GM06990 (cell line): ENCODE results near the gene TMEM190.
A peak's percentile ranks its signal among the peaks of the same experiment; 100 is the strongest.
"Not testable (repeated sequence)": the region's sequence is repeated elsewhere in the genome, so short reads cannot be mapped to it uniquely, and the experiment has no call there.

Experiments used
- DNase-seq: peaks from one replicate; pipeline ENCODE4 v3.0.0-alpha.2; 2011; ENCODE audit not compliant: insufficient read length; ENCODE audit errors: extremely low read depth
- H3K27me3 ChIP-seq: replicated peaks from 2 replicates; pipeline ENCODE4 v1.6.0; 2011; ENCODE audit warnings: low read length; ENCODE audit not compliant: control insufficient read depth, insufficient read depth
- H3K36me3 ChIP-seq: 2 replicates; pipeline ENCODE4 v1.5.1; 2011; ENCODE audit warnings: low read length; ENCODE audit not compliant: control insufficient read depth, insufficient read depth
- H3K4me3 ChIP-seq: replicated peaks from 2 replicates; pipeline ENCODE4 v1.5.1; 2011; ENCODE audit warnings: low read depth, mild to moderate bottlenecking, control low read depth, low read length
- CTCF ChIP-seq: IDR thresholded peaks from 2 replicates; pipeline ENCODE4 v1.5.1; 2011; ENCODE audit warnings: low read length, control low read depth, mild to moderate bottlenecking, inconsistent platforms; ENCODE audit not compliant: insufficient read depth, poor library complexity, severe bottlenecking

The TMEM190 gene

DNA sequence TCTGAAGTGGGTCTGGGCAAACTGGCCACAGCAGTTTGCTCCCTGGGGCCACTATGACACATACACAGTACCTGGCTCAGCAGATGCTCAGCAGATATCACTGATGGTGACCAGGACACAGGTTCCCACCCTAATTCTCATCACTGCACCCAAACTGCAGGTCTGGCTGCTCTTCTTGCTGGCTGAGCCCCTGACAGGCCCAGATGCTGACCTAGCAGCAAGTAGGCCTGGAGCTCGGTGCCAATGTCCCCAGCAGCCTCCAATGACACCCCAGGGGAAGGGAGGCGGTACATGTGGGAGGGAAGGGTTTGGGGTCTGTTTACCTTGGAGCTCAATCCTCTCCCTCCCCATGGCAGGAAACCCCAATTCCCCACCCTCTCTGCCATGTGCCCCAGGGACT is 25.9 kb downstream of the TMEM190 start:
- peaks cover 34% of the 10 kb centered on the region for H3K36me3 ChIP-seq
- no peak for TF ChIP-seq CTCF
- no peak for DNase-seq
- no peaks in the 10 kb centered on the region for H3K27me3 ChIP-seq
- H3K4me3 ChIP-seq: no peak overlapping the region

GRCh38 chr19:55405638-55406037 is 29.0 kb downstream of the TMEM190 start:
- H3K27me3 ChIP-seq: no peaks in the 10 kb centered on the region
- peaks cover 32% of the 10 kb centered on the region for H3K36me3 ChIP-seq
- H3K4me3 ChIP-seq: peak overlapping the region; percentile 70
- DNase-seq: no peak
- no peak for TF ChIP-seq CTCF

DNA sequence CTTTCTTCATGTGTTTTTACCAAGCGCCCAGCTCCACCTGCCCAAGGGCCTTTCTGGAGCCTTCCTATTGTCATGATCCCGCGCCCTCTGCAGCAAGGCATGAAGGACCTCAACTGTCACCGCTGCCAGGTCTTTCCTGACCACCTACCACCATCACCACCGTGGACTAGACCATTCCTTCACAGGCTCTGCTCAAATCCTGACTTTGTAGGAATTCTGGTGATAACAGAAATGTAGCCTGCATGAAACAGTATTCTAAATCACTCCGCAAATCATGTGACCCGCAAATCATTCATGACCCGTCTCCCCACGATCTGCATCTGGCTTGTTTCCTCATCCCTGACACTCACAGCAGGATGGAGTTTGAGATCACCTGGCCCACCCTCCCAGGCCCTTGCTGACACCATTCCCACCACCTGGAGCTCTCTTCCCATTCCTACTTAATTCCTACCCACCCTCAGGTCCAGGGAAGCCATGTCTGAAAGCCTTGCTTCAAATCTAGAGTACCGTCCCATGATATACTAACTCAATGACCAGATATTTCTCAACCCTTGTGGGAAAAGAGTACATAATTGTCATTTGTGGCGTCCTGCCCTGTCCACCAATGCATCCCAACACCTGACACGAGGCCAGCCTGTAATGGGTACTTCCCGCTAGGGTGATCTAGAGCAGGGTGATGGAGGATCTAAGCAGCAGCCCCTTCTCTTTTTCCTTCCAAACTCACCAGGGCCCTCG is 29.6 kb downstream of the TMEM190 start:
- peak overlapping the region; percentile 70 for H3K4me3 ChIP-seq
- H3K36me3 ChIP-seq: peaks cover 28% of the 10 kb centered on the region
- TF ChIP-seq CTCF: no peak
- H3K27me3 ChIP-seq: no peaks in the 10 kb centered on the region
- no peak for DNase-seq

DNA sequence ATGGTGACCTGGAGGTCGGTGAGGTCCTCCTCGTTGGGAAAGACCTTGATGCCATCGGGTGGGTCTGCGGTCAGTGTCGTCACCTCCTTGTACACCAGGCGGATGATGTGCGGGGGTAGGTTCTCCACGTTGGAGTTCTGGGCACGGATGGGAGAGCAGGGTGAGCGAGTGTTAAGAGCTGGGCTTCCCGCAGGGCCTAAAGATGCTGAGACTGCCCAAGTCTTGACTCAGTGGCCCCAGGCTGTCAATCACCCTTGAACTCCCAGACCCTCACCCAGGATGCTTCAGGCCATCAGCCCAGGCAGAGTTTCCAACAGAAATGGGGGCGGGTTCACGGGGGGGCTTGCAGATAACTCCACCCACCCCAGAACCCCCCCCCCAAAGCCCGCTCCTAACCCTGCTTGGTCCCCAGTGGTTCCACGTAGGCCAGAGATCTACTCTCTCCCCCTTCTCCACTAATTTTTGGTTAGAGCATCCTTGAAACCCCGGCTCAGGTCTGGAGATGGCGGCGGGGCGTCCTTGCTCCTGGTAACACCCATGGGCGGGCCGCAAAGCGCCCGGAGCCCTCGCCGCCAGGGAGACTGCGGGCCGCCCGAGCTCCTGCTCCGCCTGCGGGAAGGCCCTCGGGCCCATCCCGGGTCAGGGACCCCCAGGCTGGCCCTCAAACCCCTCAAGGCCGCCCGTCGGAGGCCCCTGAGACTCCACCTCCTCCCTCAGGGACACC is 30.4 kb downstream of the TMEM190 start:
- no peak for DNase-seq
- TF ChIP-seq CTCF: no peak
- Histone ChIP-seq H3K27me3 (no peaks in the 10 kb centered on the region), H3K4me3 (peak overlapping the region; percentile 70), H3K36me3 (peaks cover 24% of the 10 kb centered on the region)

DNA sequence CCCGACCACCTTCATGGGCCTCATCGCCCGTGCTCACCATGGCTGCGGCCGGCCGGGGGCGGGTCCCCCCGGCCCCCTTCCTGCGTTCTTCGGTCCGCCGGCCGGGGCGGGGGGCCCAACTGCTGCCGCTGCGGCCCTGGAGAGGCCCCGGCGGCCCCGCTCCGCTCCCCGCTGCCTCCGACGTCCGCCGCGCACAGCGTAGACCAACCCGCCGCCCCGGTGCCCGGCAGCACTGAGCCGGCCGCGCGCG is 30.8 kb downstream of the TMEM190 start, which contains the start of gene UBE2S:
Gene UBE2S (minus strand): TSS at position 239 of the 250 bp plus-strand sequence. CDS start 199 bp downstream, at position 40.
- peak within 1 kb of the TSS; percentile 70 for H3K4me3 ChIP-seq
- DNase-seq: not testable (repeated sequence)

DNA sequence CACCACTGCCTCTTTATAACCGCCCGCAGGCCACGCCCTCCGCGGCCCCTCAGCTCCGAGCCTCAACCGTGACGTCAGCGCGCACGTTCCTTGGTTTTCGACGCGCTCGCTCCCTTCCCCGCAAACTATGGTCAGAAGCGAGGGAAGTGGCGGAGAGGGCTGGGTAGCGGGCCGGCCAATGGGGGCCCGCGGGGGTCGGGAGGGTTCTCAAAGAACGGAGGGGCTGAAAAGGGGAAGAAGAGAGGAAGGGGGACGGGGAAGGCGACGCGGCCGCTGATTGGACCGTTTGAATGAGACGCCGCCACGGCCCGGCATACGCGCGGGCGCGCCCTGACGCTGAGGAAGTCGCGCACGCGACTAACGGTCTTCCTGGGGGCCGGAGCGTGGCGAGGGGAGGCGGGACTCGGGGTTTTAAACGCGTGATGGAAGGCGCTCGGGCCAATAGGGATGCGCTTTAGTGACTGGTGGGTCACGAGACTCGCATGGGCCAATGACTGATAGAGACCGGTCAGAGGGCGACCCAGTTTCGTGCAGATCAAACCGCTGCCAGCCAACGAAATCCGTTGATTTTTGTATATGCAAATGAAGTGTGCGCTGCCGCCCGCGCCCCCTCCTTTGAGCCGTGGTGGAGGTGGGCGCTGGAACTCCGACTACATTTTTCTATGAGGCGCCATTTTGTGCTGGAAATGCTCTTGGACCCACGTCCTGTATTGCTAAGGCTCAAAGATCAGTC is 31.3 kb downstream of the TMEM190 start:
- peaks cover 17% of the 10 kb centered on the region for H3K36me3 ChIP-seq
- peak; percentile 99 for DNase-seq
- no peak for TF ChIP-seq CTCF
- H3K4me3 ChIP-seq: peak overlapping the region; percentile 70
- no peaks in the 10 kb centered on the region for H3K27me3 ChIP-seq

More for the DNA sequence above, 30.8 kb downstream of the TMEM190 start, which contains the start of gene UBE2S:
- not testable (repeated sequence) for H3K27me3 ChIP-seq
- peaks cover 21% of the 10 kb centered on the region for H3K36me3 ChIP-seq
